ENCODE data around the gene TCF4. TPM values are rescaled to one million over a fixed set of nuclear protein-coding genes. Genes with fewer than 3 reads are reported as not detected.

The TCF4 gene
- total and polyA plus RNA-seq, 2 donors: 12.7 to 36.6 TPM

DNA sequence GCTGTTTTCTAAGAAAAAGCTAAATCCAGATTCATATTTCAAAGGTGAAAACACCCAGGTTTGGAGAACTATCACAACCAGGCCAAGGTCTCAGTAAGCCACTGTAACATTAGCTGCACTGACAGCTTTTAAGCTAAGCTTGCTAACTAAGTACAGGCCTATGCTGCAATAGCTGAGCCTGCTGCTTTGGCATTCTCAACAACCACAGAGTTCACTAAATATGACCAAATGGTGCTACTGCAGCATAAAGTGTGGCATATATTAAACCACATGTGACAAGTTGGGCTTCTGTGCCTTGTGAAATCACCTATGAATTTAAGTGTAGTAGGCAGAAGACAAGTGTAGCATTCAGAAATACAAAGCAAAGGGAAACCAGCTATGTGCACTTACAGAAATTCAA lies 206.7 kb downstream of the TCF4 start:
- Histone ChIP-seq H3K27me3 (ENCODE audit: control insufficient read depth in 2 of 2, insufficient read depth in 1 of 2, low read length in 1 of 2) (no peaks in the 10 kb centered on the region), H3K4me1 (ENCODE audit: control insufficient read depth in 2 of 2, insufficient read depth in 2 of 2, low read length in 2 of 2) (no peaks in the 10 kb centered on the region), H3K9me3 (ENCODE audit: control insufficient read depth in 2 of 2, insufficient read depth in 1 of 2, low read length in 1 of 2) (no peaks in the 10 kb centered on the region), H3K36me3 (ENCODE audit: control insufficient read depth in 2 of 2, insufficient read depth in 2 of 2, low read length in 1 of 2) (no peaks in the 10 kb centered on the region), H3K27ac (ENCODE audit: low read depth in 1 of 2, low read length in 1 of 2) (no peak overlapping the region), H3K4me3 (ENCODE audit: low read length in 2 of 2) (no peak overlapping the region)
- no peak for DNase-seq (ENCODE audit: low read depth in 6 of 9, low spot score in 9 of 9)

DNA sequence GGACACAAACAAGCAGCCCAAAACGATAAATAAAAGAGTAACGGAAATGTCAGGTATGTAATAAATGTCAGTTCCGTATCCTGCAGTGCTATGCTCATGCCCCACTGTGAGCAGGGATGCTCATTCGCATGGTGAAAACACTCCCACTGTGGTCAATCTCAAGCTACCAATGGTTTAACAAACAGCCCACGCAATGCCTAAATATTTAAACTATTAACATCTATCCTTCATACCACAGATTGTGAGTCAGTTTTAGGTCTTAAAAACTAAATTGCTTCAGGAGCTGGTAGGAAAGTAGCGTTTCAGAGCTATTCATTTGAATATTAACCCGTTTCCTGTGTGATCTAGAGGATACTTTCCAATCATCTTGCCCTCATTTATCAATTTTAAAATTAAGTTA lies 207.4 kb downstream of the TCF4 start:
- no peaks in the 10 kb centered on the region for H3K36me3 ChIP-seq (ENCODE audit: control insufficient read depth in 2 of 2, insufficient read depth in 2 of 2, low read length in 1 of 2)
- H3K9me3 ChIP-seq (ENCODE audit: control insufficient read depth in 2 of 2, insufficient read depth in 1 of 2, low read length in 1 of 2): no peaks in the 10 kb centered on the region
- H3K4me3 ChIP-seq (ENCODE audit: low read length in 2 of 2): no peak overlapping the region
- 97% methylated on average over 7 of the region's 7 CpGs for WGBS
- no peaks in the 10 kb centered on the region for H3K4me1 ChIP-seq (ENCODE audit: control insufficient read depth in 2 of 2, insufficient read depth in 2 of 2, low read length in 2 of 2)
- no peaks in the 10 kb centered on the region for H3K27me3 ChIP-seq (ENCODE audit: control insufficient read depth in 2 of 2, insufficient read depth in 1 of 2, low read length in 1 of 2)
- DNase-seq (ENCODE audit: low read depth in 6 of 9, low spot score in 9 of 9): no peak
- no peak overlapping the region for H3K27ac ChIP-seq (ENCODE audit: low read depth in 1 of 2, low read length in 1 of 2)

DNA sequence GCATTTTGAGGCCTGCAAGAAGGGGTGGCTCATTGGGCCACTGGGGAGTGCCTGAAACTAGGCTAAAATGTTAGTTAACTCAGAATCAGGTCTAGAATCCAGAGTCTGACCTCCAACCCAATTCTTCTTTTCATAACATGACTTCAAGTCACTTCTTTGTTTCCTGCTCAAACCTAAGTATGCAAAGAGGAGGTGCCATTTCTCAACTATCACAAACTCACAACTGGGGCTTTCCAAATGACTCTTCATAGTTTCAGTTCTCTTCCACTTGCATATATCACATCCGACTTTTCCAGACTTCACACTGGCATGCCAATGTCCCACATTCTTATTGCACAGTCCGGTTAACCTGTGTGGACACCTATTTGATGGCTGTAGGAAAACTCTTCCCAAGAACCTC lies 211.6 kb downstream of the TCF4 start:
- 92% methylated on average over 2 of the region's 2 CpGs for WGBS
- H3K9me3 ChIP-seq (ENCODE audit: control insufficient read depth in 2 of 2, insufficient read depth in 1 of 2, low read length in 1 of 2): peaks cover 0 to 2% of the 10 kb centered on the region in 2 donors

DNA sequence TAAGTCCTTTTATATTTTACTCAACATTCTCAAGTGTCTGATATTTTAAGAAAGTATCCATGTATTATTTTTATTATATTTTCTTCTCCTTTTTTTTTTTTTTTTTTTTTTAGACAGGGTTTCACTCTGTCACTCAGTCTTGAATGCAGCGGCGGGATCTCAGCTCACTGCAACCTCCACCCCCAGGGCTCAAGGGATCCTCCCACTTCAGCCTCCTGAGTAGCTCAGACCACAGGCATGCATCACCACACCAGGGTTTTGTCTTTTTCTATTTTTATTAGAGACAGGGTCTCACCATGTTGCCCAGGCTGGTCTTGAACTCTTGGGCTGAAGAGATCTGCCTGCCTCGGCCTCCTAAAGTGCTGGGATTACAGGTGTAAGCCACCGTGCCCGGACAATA lies 212.1 kb downstream of the TCF4 start:
- Histone ChIP-seq H3K4me1 (ENCODE audit: control insufficient read depth in 2 of 2, insufficient read depth in 2 of 2, low read length in 2 of 2) (no peaks in the 10 kb centered on the region), H3K27ac (ENCODE audit: low read depth in 1 of 2, low read length in 1 of 2) (peak overlapping the region in 1 of 2 donors; percentile 15), H3K9me3 (ENCODE audit: control insufficient read depth in 2 of 2, insufficient read depth in 1 of 2, low read length in 1 of 2) (peaks cover 0 to 2% of the 10 kb centered on the region in 2 donors), H3K36me3 (ENCODE audit: control insufficient read depth in 2 of 2, insufficient read depth in 2 of 2, low read length in 1 of 2) (no peaks in the 10 kb centered on the region), H3K4me3 (ENCODE audit: low read length in 2 of 2) (no peak overlapping the region), H3K27me3 (ENCODE audit: control insufficient read depth in 2 of 2, insufficient read depth in 1 of 2, low read length in 1 of 2) (no peaks in the 10 kb centered on the region)
- 88% methylated on average over 5 of the region's 5 CpGs for WGBS
- no peak for DNase-seq (ENCODE audit: low read depth in 6 of 9, low spot score in 9 of 9)

More for the DNA sequence above, 211.6 kb downstream of the TCF4 start:
- Histone ChIP-seq H3K27ac (ENCODE audit: low read depth in 1 of 2, low read length in 1 of 2) (peak overlapping the region in 1 of 2 donors; percentile 15), H3K36me3 (ENCODE audit: control insufficient read depth in 2 of 2, insufficient read depth in 2 of 2, low read length in 1 of 2) (no peaks in the 10 kb centered on the region), H3K4me3 (ENCODE audit: low read length in 2 of 2) (no peak overlapping the region), H3K4me1 (ENCODE audit: control insufficient read depth in 2 of 2, insufficient read depth in 2 of 2, low read length in 2 of 2) (no peaks in the 10 kb centered on the region), H3K27me3 (ENCODE audit: control insufficient read depth in 2 of 2, insufficient read depth in 1 of 2, low read length in 1 of 2) (no peaks in the 10 kb centered on the region)
- DNase-seq (ENCODE audit: low read depth in 6 of 9, low spot score in 9 of 9): peak in 1 of 9 donors; percentile 23

DNA sequence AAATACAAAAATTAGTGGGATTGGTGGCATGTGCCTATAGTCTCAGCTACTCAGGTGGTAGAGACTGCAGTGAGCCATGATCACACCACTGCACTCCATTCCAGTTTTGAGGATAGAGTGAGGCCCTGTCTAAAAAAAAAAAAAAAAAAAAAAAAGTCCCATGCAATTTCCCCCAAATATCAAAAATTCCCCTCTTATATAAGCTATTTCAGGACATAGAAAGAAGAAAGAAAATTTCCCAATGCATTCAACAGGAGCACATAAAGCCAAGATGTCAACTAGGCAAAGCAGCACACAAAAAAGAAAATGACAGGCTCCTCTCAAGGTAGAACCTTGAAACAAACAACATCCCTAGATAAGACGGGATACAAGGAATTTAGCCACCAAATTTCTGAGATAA lies 213.3 kb downstream of the TCF4 start:
- Histone ChIP-seq H3K27ac (ENCODE audit: low read depth in 1 of 2, low read length in 1 of 2) (no peak overlapping the region), H3K4me3 (ENCODE audit: low read length in 2 of 2) (no peak overlapping the region), H3K27me3 (ENCODE audit: control insufficient read depth in 2 of 2, insufficient read depth in 1 of 2, low read length in 1 of 2) (no peaks in the 10 kb centered on the region), H3K4me1 (ENCODE audit: control insufficient read depth in 2 of 2, insufficient read depth in 2 of 2, low read length in 2 of 2) (no peaks in the 10 kb centered on the region), H3K9me3 (ENCODE audit: control insufficient read depth in 2 of 2, insufficient read depth in 1 of 2, low read length in 1 of 2) (peaks cover 0 to 2% of the 10 kb centered on the region in 2 donors), H3K36me3 (ENCODE audit: control insufficient read depth in 2 of 2, insufficient read depth in 2 of 2, low read length in 1 of 2) (no peaks in the 10 kb centered on the region)
- DNase-seq (ENCODE audit: low read depth in 6 of 9, low spot score in 9 of 9): no peak
- 97% methylated on average over 1 of the region's 1 CpG for WGBS

DNA sequence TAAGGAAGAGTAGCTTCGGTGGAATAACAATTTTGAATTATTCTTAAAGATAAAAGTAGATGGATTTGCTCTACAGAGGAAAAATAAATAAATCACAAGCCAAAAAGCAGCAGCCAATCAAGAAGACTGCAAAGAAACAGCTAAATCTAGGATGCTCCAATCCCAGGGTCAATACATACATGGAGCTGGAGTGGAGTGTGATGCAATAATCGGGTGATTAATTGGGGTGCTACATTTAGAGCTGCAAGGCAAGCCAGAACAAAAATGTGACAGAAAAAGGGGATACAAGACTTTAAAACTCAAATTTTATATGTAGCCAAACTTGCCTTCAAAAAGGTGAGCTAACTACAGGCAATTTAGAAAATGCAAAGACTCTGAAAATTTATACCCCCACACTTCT lies 215.8 kb downstream of the TCF4 start:
- DNase-seq (ENCODE audit: low read depth in 6 of 9, low spot score in 9 of 9): no peak
- Histone ChIP-seq H3K4me3 (ENCODE audit: low read length in 2 of 2) (no peak overlapping the region), H3K9me3 (ENCODE audit: control insufficient read depth in 2 of 2, insufficient read depth in 1 of 2, low read length in 1 of 2) (peaks cover 0 to 2% of the 10 kb centered on the region in 2 donors), H3K27me3 (ENCODE audit: control insufficient read depth in 2 of 2, insufficient read depth in 1 of 2, low read length in 1 of 2) (no peaks in the 10 kb centered on the region), H3K4me1 (ENCODE audit: control insufficient read depth in 2 of 2, insufficient read depth in 2 of 2, low read length in 2 of 2) (no peaks in the 10 kb centered on the region), H3K36me3 (ENCODE audit: control insufficient read depth in 2 of 2, insufficient read depth in 2 of 2, low read length in 1 of 2) (no peaks in the 10 kb centered on the region), H3K27ac (ENCODE audit: low read depth in 1 of 2, low read length in 1 of 2) (no peak overlapping the region)
- WGBS: 95% methylated on average over 2 of the region's 2 CpGs

DNA sequence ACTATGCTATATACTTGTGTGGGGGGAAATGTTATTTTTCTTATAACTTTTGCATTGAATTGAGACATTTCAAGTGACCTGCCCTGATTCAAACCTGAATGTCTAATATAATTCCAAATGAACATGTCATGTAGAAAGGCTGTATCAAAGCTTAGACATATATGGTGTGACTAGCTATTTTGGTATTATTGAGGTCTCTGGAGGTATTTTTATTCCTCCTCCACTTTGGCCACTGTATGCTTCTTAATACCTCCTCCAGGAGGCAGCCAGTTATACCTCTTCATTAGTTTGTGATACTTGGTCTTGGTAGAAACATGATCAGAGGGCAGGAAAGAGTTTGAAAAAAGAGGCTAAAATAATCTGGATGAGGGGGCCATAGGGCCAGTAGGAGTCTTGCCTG lies 217.1 kb downstream of the TCF4 start:
- Histone ChIP-seq H3K27me3 (ENCODE audit: control insufficient read depth in 2 of 2, insufficient read depth in 1 of 2, low read length in 1 of 2) (no peaks in the 10 kb centered on the region), H3K36me3 (ENCODE audit: control insufficient read depth in 2 of 2, insufficient read depth in 2 of 2, low read length in 1 of 2) (no peaks in the 10 kb centered on the region), H3K4me3 (ENCODE audit: low read length in 2 of 2) (no peak overlapping the region), H3K4me1 (ENCODE audit: control insufficient read depth in 2 of 2, insufficient read depth in 2 of 2, low read length in 2 of 2) (no peaks in the 10 kb centered on the region), H3K27ac (ENCODE audit: low read depth in 1 of 2, low read length in 1 of 2) (no peak overlapping the region), H3K9me3 (ENCODE audit: control insufficient read depth in 2 of 2, insufficient read depth in 1 of 2, low read length in 1 of 2) (peaks cover 0 to 2% of the 10 kb centered on the region in 2 donors)
- DNase-seq (ENCODE audit: low read depth in 6 of 9, low spot score in 9 of 9): no peak

DNA sequence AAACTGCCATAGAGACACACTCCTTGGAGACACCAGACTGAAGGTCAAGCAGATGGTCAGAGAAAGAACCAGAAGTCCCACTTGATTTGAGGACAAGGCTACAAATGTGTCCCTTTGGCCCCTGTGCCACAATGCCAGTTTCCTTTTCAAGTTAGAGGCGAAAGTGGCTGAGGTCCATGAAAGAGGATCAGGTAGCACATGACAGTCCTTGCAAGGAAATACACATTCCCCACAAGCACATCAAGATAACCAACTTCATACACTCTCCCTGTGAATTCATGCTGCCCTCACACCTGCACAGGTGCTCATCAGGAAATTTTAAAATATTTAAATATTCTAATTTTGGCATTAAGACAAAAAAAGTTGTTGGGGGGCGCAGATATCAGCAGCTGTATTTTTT lies 218.6 kb downstream of the TCF4 start:
- no peaks in the 10 kb centered on the region for H3K27me3 ChIP-seq (ENCODE audit: control insufficient read depth in 2 of 2, insufficient read depth in 1 of 2, low read length in 1 of 2)
- no peak overlapping the region for H3K27ac ChIP-seq (ENCODE audit: low read depth in 1 of 2, low read length in 1 of 2)
- H3K4me1 ChIP-seq (ENCODE audit: control insufficient read depth in 2 of 2, insufficient read depth in 2 of 2, low read length in 2 of 2): no peaks in the 10 kb centered on the region
- H3K36me3 ChIP-seq (ENCODE audit: control insufficient read depth in 2 of 2, insufficient read depth in 2 of 2, low read length in 1 of 2): no peaks in the 10 kb centered on the region
- no peak overlapping the region for H3K4me3 ChIP-seq (ENCODE audit: low read length in 2 of 2)
- DNase-seq (ENCODE audit: low read depth in 6 of 9, low spot score in 9 of 9): no peak
- H3K9me3 ChIP-seq (ENCODE audit: control insufficient read depth in 2 of 2, insufficient read depth in 1 of 2, low read length in 1 of 2): peaks cover 0 to 2% of the 10 kb centered on the region in 2 donors
- 96% methylated on average over 2 of the region's 2 CpGs for WGBS

DNA sequence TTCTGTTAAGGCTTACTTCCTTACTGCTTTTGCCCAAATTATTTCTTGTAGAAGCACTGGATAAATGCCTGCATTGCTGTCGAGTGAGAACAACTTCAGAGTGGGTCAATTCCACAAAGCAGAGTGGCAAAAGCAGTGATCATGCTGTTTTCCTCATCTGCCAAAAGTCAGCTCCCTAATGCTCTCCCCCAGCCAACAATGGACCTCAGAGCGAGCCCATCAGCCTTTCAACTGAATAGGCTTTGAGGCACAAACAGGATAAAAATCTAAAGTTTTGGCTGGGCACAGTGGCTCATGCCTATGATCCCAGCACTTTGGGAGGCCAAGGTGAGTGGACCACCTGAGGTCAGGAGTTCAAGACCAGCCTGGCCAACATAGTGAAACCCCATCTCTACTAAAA lies 222.7 kb downstream of the TCF4 start:
- no peaks in the 10 kb centered on the region for H3K27me3 ChIP-seq (ENCODE audit: control insufficient read depth in 2 of 2, insufficient read depth in 1 of 2, low read length in 1 of 2)
- DNase-seq (ENCODE audit: low read depth in 6 of 9, low spot score in 9 of 9): no peak
- H3K9me3 ChIP-seq (ENCODE audit: control insufficient read depth in 2 of 2, insufficient read depth in 1 of 2, low read length in 1 of 2): no peaks in the 10 kb centered on the region
- WGBS: 98% methylated on average over 2 of the region's 2 CpGs
- no peaks in the 10 kb centered on the region for H3K4me1 ChIP-seq (ENCODE audit: control insufficient read depth in 2 of 2, insufficient read depth in 2 of 2, low read length in 2 of 2)
- no peaks in the 10 kb centered on the region for H3K36me3 ChIP-seq (ENCODE audit: control insufficient read depth in 2 of 2, insufficient read depth in 2 of 2, low read length in 1 of 2)
- no peak overlapping the region for H3K27ac ChIP-seq (ENCODE audit: low read depth in 1 of 2, low read length in 1 of 2)
- H3K4me3 ChIP-seq (ENCODE audit: low read length in 2 of 2): no peak overlapping the region

DNA sequence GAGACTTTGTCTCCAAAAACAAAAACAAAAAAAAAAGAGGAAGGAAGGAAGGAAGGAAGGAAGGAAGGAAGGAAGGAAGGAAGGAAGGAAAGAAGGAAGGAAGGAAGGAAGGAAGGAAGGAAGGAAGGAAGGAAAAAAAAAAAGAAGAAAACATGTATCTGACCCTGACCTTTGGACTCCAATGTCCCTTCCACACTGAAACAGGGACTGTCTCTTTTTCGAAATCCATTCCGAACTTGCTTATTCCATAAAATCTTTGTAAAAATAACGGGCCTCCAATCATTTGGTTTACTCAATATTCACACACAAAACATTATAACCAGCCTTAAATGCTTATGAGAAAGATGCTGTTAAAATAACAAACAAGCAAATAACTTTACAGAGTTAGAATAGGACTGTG lies 225.7 kb downstream of the TCF4 start:
- H3K4me3 ChIP-seq (ENCODE audit: low read length in 2 of 2): no peak overlapping the region
- no peaks in the 10 kb centered on the region for H3K9me3 ChIP-seq (ENCODE audit: control insufficient read depth in 2 of 2, insufficient read depth in 1 of 2, low read length in 1 of 2)
- H3K27ac ChIP-seq (ENCODE audit: low read depth in 1 of 2, low read length in 1 of 2): no peak overlapping the region
- H3K36me3 ChIP-seq (ENCODE audit: control insufficient read depth in 2 of 2, insufficient read depth in 2 of 2, low read length in 1 of 2): no peaks in the 10 kb centered on the region
- H3K4me1 ChIP-seq (ENCODE audit: control insufficient read depth in 2 of 2, insufficient read depth in 2 of 2, low read length in 2 of 2): no peaks in the 10 kb centered on the region
- 98% methylated on average over 3 of the region's 3 CpGs for WGBS
- DNase-seq (ENCODE audit: low read depth in 6 of 9, low spot score in 9 of 9): no peak
- no peaks in the 10 kb centered on the region for H3K27me3 ChIP-seq (ENCODE audit: control insufficient read depth in 2 of 2, insufficient read depth in 1 of 2, low read length in 1 of 2)

All from thymus (tissue), 11 donors.